GM12878 (cell line): ENCODE data around the gene SHC3. TPM values are rescaled to one million over a fixed set of nuclear protein-coding genes. Genes with fewer than 3 reads are reported as not detected.

ENCODE experiments used
- ATAC-seq: fragments of 200-7000 bp; cut with Tn5 transposase; 3 replicates; pipeline ENCODE4 v1.9.1; 2020; ENCODE audit warnings: mild to moderate bottlenecking, moderate library complexity
- BruUV-seq: library from RNA; stranded (reverse); fragments of 400-500 nt; replicated peaks from 2 replicates; lab custom pipeline; 2021; lab: Mats Ljungman, UMichigan
- CTCF ChIA-PET: fragments of 300-600 bp; sonication (Branson Sonifier 250); formaldehyde crosslinking; extraction: SDS; loops from one replicate; lab custom pipeline; 2021; ENCODE audit warnings: inconsistent platforms; lab: Yijun Ruan, JAX
- POLR2A ChIA-PET: fragments of 350-600 bp; formaldehyde crosslinking; extraction: SDS; loops from one replicate; lab custom pipeline; 2021; ENCODE audit warnings: inconsistent platforms; lab: Charles Lee
- RAD21 ChIA-PET: fragments of 300-600 bp; sonication (Branson Sonifier 250); formaldehyde crosslinking; loops from one replicate; lab custom pipeline; 2023; ENCODE audit warnings: antibody characterized with exemption; ENCODE audit not compliant: unreplicated experiment; lab: Charles Lee
- SMC1A ChIA-PET: fragments of 300-600 bp; sonication (Branson Sonifier 250); formaldehyde crosslinking; loops from one replicate; lab custom pipeline; 2023; ENCODE audit not compliant: unreplicated experiment, uncharacterized antibody; lab: Charles Lee
- DNase-seq: peaks from one replicate; pipeline ENCODE4 v3.0.0-alpha.2; 2011; ENCODE audit warnings: low read depth, low spot score
- FAIRE-seq: peaks from 3 replicates; lab custom pipeline; 2011; peaks lifted over from hg19 to GRCh38; lab: Jason Lieb, UNC
- H2AFZ ChIP-seq: 2 replicates; pipeline ENCODE4 v1.6.0; 2011; ENCODE audit warnings: low read depth, low read length, control low read depth; ENCODE audit not compliant: control insufficient read depth
- H3K27ac ChIP-seq: 2 replicates; pipeline ENCODE4 v1.5.1; 2011; ENCODE audit warnings: control low read depth; ENCODE audit not compliant: control insufficient read depth, insufficient read depth
- H3K27me3 ChIP-seq, 2 experiments: replicated peaks in 1 of 2; 2 replicates each; pipeline versions ENCODE4 v1.6.0 to v1.6.1; 2011; ENCODE audit warnings: low read length in 1 of 2; ENCODE audit not compliant: control insufficient read depth in 2 of 2, insufficient read depth in 2 of 2
- H3K36me3 ChIP-seq, 2 experiments: 2 replicates each; pipeline ENCODE4 v1.5.1; 2011; ENCODE audit warnings: low read length in 1 of 2; ENCODE audit not compliant: control insufficient read depth in 2 of 2, insufficient read depth in 2 of 2
- H3K4me1 ChIP-seq: 2 replicates; pipeline ENCODE4 v1.6.1; 2011; ENCODE audit warnings: mild to moderate bottlenecking, low read length, moderate library complexity, mixed read lengths; ENCODE audit not compliant: control insufficient read depth, insufficient read depth
- H3K4me2 ChIP-seq: 2 replicates; pipeline ENCODE4 v1.6.0; 2011; ENCODE audit warnings: control low read depth; ENCODE audit not compliant: control insufficient read depth, insufficient read depth
- H3K4me3 ChIP-seq: fragments of 200-600 bp; sonication (generic); 2 replicates; pipeline ENCODE4 v1.5.1; 2016
- H3K79me2 ChIP-seq: 2 replicates; pipeline ENCODE4 v1.6.0; 2011; ENCODE audit warnings: low read length; ENCODE audit not compliant: control insufficient read depth, insufficient read depth
- H3K9ac ChIP-seq: 2 replicates; pipeline ENCODE4 v1.8.0; 2011; ENCODE audit warnings: low read length, control low read depth, mixed read lengths; ENCODE audit not compliant: control insufficient read depth, insufficient read depth
- H3K9me3 ChIP-seq: replicated peaks from 3 replicates; pipeline ENCODE4 v1.5.1; 2011; ENCODE audit warnings: mild to moderate bottlenecking, low read length; ENCODE audit not compliant: control insufficient read depth, insufficient read depth
- H4K20me1 ChIP-seq: 2 replicates; pipeline ENCODE4 v1.6.0; 2011; ENCODE audit not compliant: control insufficient read depth, insufficient read depth
- BRCA1 ChIP-seq: IDR thresholded peaks from 2 replicates; pipeline ENCODE4 v1.6.1; 2011; ENCODE audit warnings: low read depth, low read length, improper control_type of control experiment
- CHD2 ChIP-seq: IDR thresholded peaks from 2 replicates; pipeline ENCODE4 v1.6.1; 2011; ENCODE audit warnings: low read depth, low read length, improper control_type of control experiment, borderline replicate concordance
- EED ChIP-seq: sonication (generic); IDR thresholded peaks from 2 replicates; pipeline ENCODE4 v1.6.1; 2016; ENCODE audit warnings: antibody characterized with exemption, low read depth
- EGR1 ChIP-seq, 2 experiments: IDR thresholded peaks; 1 replicate in 1 of 2; 2 replicates in 1 of 2; pipeline ENCODE4 v1.6.1; 2011 to 2012; ENCODE audit warnings: low read depth in 2 of 2, low read length in 2 of 2, borderline replicate concordance in 1 of 2, mild to moderate bottlenecking in 1 of 2, moderate library complexity in 1 of 2
- MEF2B ChIP-seq: fragments of 450-650 bp; IDR thresholded peaks from 2 replicates; pipeline ENCODE4 v1.6.1; 2018; ENCODE audit warnings: mild to moderate bottlenecking, moderate library complexity; ENCODE audit not compliant: partially characterized antibody, poor library complexity, severe bottlenecking
- NBN ChIP-seq: fragments of 450-650 bp; IDR thresholded peaks from 2 replicates; pipeline ENCODE4 v1.6.1; 2016
- NFIC ChIP-seq: IDR thresholded peaks from 2 replicates; pipeline ENCODE4 v1.6.1; 2012; ENCODE audit warnings: low read depth, mild to moderate bottlenecking, inconsistent platforms, low read length, moderate library complexity
- NR2F1 ChIP-seq: fragments of 450-650 bp; conservative IDR thresholded peaks from 2 replicates; pipeline ENCODE4 v1.6.1; 2017; ENCODE audit warnings: mild to moderate bottlenecking
- NRF1 ChIP-seq: conservative IDR thresholded peaks from 2 replicates; pipeline ENCODE4 v1.6.1; 2011; ENCODE audit warnings: mild to moderate bottlenecking, low read depth, low read length, improper control_type of control experiment
- RCOR1 ChIP-seq: conservative IDR thresholded peaks from 2 replicates; pipeline ENCODE4 v1.6.1; 2012; ENCODE audit warnings: low read depth, low read length, improper control_type of control experiment
- RELA ChIP-seq: fragments of 450-650 bp; IDR thresholded peaks from 2 replicates; pipeline ENCODE4 v1.8.0; 2014; ENCODE audit warnings: borderline replicate concordance; ENCODE audit not compliant: partially characterized antibody
- RUNX3 ChIP-seq: IDR thresholded peaks from 2 replicates; pipeline ENCODE4 v1.6.1; 2012; ENCODE audit warnings: low read length, inconsistent platforms
- USF2 ChIP-seq: IDR thresholded peaks from 2 replicates; pipeline ENCODE4 v1.6.1; 2011; ENCODE audit warnings: low read depth, low read length, improper control_type of control experiment, borderline replicate concordance
- YY1 ChIP-seq: IDR thresholded peaks from 2 replicates; pipeline ENCODE4 v1.6.1; 2011; ENCODE audit warnings: low read depth, mild to moderate bottlenecking, low read length
- ZNF217 ChIP-seq: fragments of 450-650 bp; IDR thresholded peaks from 2 replicates; pipeline ENCODE4 v1.6.1; 2017; ENCODE audit warnings: antibody characterized with exemption, mild to moderate bottlenecking
- ZZZ3 ChIP-seq: IDR thresholded peaks from 2 replicates; pipeline ENCODE4 v1.6.1; 2011; ENCODE audit warnings: low read depth; ENCODE audit not compliant: control insufficient read depth, insufficient read length
- WGBS: methylation state at CpG from one replicate; pipeline ENCODE4 v1.1.6; 2016; ENCODE audit warnings: low lambda C conversion rate; ENCODE audit not compliant: insufficient replicate concordance, insufficient coverage; ENCODE audit errors: missing lambda C conversion rate; 5-methylcytosine and 5-hydroxymethylcytosine counted together
- in situ Hi-C: fragments of 300-500 bp; cut with MboI; formaldehyde crosslinking; loops from 9 replicates; pipeline ENCODE4 v1.14.3; 2018; ENCODE audit warnings: mixed read lengths
- intact Hi-C: fragments of 100-400 bp; cut with micrococcal nuclease; formaldehyde crosslinking; loops from one replicate; pipeline ENCODE4 v1.14.2; 2022; ENCODE audit not compliant: unreplicated experiment
- polyA plus RNA-seq, 11 experiments: library from polyadenylated mRNA; depleted of rRNA in 4 of 11; unstranded in 6 of 11; stranded (reverse) in 5 of 11; fragments of >200 nt; fragmentation: Nextera tagmentation in 4 of 11; fragmentation: Illumina TruSeq in 1 of 11; extraction: Ambion mirVana in 4 of 11; extraction: Trizol in 1 of 11; gene quantifications; 1 replicate in 1 of 11; 2 replicates in 10 of 11; pipeline versions ENCODE4 v1.2.1 to v1.2.3, GENCODE V29; 2011 to 2016; ENCODE audit warnings: inconsistent platforms in 2 of 11, missing spikeins in 2 of 11, low read depth in 1 of 11
- total RNA-seq, 4 experiments: library from RNA; depleted of rRNA in 3 of 4; stranded (reverse); fragments of >200 nt in 3 of 4; fragmentation: Illumina TruSeq in 1 of 4; extraction: Trizol in 1 of 4; gene quantifications; 2 replicates each; pipeline versions ENCODE4 v1.2.1 to v1.2.3, GENCODE V29; 2013 to 2021
- TF ChIP-seq, protein P1 (sequence below): fragments of 450-650 bp; IDR thresholded peaks from 2 replicates; pipeline ENCODE4 v1.6.1; 2016; ENCODE audit warnings: mild to moderate bottlenecking, moderate library complexity, borderline replicate concordance

Gene SHC3
- total and polyA plus RNA-seq, 10 of the 15 experiments (the other 5 are each of a cell fraction or from before 2014, with no cell fraction given): 0.01 to 0.06 TPM; not detected in 8

DNA sequence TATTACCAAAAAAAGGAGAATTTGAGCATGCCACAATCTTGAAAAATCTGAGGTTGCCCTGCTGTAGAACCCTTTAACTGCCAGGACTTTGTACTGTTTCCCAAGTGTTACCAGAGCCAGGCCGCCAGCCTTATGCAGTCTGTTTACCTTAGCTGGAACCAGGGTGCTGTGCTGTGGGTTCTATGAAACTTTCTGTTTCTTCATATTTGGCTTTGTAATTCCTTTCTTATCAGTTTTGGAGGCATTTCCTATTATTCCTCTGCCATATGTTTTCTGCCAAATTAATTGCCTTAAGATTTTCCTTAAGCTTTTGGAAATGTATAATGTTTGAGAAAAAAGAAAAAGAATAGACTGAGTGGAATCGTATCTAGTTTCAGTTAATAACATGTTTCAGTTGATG is 185.3 kb downstream of the SHC3 start:
- no peaks in the 10 kb centered on the region for H4K20me1 ChIP-seq
- ChIA-PET SMC1A (interaction anchor here (0.6 kb wide), 1 partner anchor 517 kb away, joined by 3 read pairs; no protein-coding TSS in a partner anchor), RAD21 (no interaction called here), CTCF (interaction anchor here (0.7 kb wide), 1 partner anchor 13 kb away, joined by 3 read pairs; no protein-coding TSS in a partner anchor), POLR2A (no interaction called here)
- in situ Hi-C loops: no loop called here
- no peak for FAIRE-seq
- ATAC-seq: no peak
- H3K9me3 ChIP-seq: no peaks in the 10 kb centered on the region
- peaks cover 0 to 3% of the 10 kb centered on the region in 2 experiments; a peak in 3 of 4 replicates for H3K27me3 ChIP-seq
- H3K79me2 ChIP-seq: no peaks in the 10 kb centered on the region
- no peak overlapping the region for H2AFZ ChIP-seq
- no peak overlapping the region for H3K27ac ChIP-seq
- no peaks in the 10 kb centered on the region for H3K36me3 ChIP-seq
- H3K4me2 ChIP-seq: no peak overlapping the region
- no peaks in the 10 kb centered on the region; the same call in 1 of the 2 replicates for H3K4me1 ChIP-seq
- no peak overlapping the region for H3K4me3 ChIP-seq
- no peak overlapping the region for H3K9ac ChIP-seq
- TF ChIP-seq ZZZ3 (no peak), RUNX3 (no peak), NBN (no peak), EGR1 (IDR thresholded peaks at IDR 0.05; ENCODE audit: borderline replicate concordance in 1 of 2, low read depth in 2 of 2, low read length in 2 of 2) (no peak), CHD2 (no peak), NFIC (no peak), BRCA1 (no peak), MEF2B (no peak), ZNF217 (no peak), YY1 (no peak), NRF1 (no peak), EED (no peak), USF2 (no peak), RELA (no peak), RCOR1 (no peak), NR2F1 (no peak)
- TF ChIP-seq, protein P1, sequence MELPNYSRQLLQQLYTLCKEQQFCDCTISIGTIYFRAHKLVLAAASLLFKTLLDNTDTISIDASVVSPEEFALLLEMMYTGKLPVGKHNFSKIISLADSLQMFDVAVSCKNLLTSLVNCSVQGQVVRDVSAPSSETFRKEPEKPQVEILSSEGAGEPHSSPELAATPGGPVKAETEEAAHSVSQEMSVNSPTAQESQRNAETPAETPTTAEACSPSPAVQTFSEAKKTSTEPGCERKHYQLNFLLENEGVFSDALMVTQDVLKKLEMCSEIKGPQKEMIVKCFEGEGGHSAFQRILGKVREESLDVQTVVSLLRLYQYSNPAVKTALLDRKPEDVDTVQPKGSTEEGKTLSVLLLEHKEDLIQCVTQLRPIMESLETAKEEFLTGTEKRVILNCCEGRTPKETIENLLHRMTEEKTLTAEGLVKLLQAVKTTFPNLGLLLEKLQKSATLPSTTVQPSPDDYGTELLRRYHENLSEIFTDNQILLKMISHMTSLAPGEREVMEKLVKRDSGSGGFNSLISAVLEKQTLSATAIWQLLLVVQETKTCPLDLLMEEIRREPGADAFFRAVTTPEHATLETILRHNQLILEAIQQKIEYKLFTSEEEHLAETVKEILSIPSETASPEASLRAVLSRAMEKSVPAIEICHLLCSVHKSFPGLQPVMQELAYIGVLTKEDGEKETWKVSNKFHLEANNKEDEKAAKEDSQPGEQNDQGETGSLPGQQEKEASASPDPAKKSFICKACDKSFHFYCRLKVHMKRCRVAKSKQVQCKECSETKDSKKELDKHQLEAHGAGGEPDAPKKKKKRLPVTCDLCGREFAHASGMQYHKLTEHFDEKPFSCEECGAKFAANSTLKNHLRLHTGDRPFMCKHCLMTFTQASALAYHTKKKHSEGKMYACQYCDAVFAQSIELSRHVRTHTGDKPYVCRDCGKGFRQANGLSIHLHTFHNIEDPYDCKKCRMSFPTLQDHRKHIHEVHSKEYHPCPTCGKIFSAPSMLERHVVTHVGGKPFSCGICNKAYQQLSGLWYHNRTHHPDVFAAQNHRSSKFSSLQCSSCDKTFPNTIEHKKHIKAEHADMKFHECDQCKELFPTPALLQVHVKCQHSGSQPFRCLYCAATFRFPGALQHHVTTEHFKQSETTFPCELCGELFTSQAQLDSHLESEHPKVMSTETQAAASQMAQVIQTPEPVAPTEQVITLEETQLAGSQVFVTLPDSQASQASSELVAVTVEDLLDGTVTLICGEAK: no peak
- BruUV-seq: no TSS peak
- intact Hi-C loops: loop anchor here (10.0 kb wide), 1 partner anchor 1039 kb away; a partner anchor contains a TSS
- 9% methylated on average over 2 of the region's 2 CpGs for WGBS
- DNase-seq: no peak
